Parathyroid adenoma (tissue), 2 donors: Measurements from ENCODE around the gene ELOVL4.

Experiments
- H2AFZ ChIP-seq: fragments of 300-600 bp; sonication (generic); one replicate; pipeline ENCODE4 v1.7.0; 2017; ENCODE audit warnings: antibody characterized with exemption, mild to moderate bottlenecking
- H3K27ac ChIP-seq: fragments of 300-600 bp; sonication (generic); one replicate; pipeline ENCODE4 v1.7.0; 2017
- H3K27me3 ChIP-seq: fragments of 300-600 bp; sonication (generic); one replicate; pipeline ENCODE4 v1.7.0; 2017; ENCODE audit warnings: low read length; ENCODE audit not compliant: control insufficient read depth, insufficient read depth
- H3K36me3 ChIP-seq: fragments of 300-600 bp; sonication (generic); one replicate; pipeline ENCODE4 v1.7.0; 2017; ENCODE audit warnings: low read length; ENCODE audit not compliant: control insufficient read depth, insufficient read depth
- H3K4me1 ChIP-seq: fragments of 300-600 bp; sonication (generic); one replicate; pipeline ENCODE4 v1.7.0; 2017; ENCODE audit warnings: control low read depth
- H3K4me2 ChIP-seq: fragments of 300-600 bp; sonication (generic); one replicate; pipeline ENCODE4 v1.7.0; 2017; ENCODE audit warnings: low read length
- H3K4me3 ChIP-seq: fragments of 300-600 bp; sonication (generic); one replicate; pipeline ENCODE4 v1.7.0; 2017; ENCODE audit warnings: low read depth, low read length
- H3K79me2 ChIP-seq: fragments of 300-600 bp; sonication (generic); one replicate; pipeline ENCODE4 v1.7.0; 2017; ENCODE audit warnings: control low read depth
- H3K9ac ChIP-seq: fragments of 300-600 bp; sonication (generic); one replicate; pipeline ENCODE4 v1.7.0; 2017; ENCODE audit warnings: mild to moderate bottlenecking
- H3K9me3 ChIP-seq: fragments of 300-600 bp; sonication (generic); one replicate; pipeline ENCODE4 v1.7.0; 2017; ENCODE audit warnings: low read length; ENCODE audit not compliant: control insufficient read depth
- CTCF ChIP-seq: fragments of 300-600 bp; sonication (generic); IDR thresholded peaks from one replicate; pipeline ENCODE4 v1.7.0; 2017; ENCODE audit warnings: antibody characterized with exemption, mild to moderate bottlenecking
- donor health status: primary hyperparathyroidism.

The ELOVL4 gene

DNA sequence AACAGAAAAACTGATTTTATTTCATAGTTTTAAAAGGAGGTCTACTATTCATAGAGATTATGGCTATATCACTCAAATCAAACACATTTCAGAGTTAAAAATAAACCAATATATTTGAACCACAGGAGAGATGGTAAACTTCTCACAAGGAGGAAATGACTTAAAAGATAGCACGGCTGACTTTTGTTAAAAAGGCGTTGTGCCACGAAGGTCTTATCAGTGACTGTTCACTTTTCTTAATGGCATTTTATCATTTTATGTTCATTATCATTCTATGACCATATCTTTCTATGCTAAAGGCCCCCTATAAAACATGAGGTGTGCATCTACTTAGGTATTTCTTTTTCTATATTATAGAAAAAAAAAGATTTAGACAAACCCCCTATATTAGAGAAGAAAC, 19.6 kb downstream of the ELOVL4 start:
- Histone ChIP-seq H3K4me3 (no peak overlapping the region), H3K4me2 (no peak overlapping the region), H3K4me1 (no peaks in the 10 kb centered on the region), H2AFZ (no peak overlapping the region), H3K9me3 (no peaks in the 10 kb centered on the region), H3K9ac (no peak overlapping the region), H3K36me3 (no peaks in the 10 kb centered on the region), H3K27me3 (no peaks in the 10 kb centered on the region), H3K27ac (no peak overlapping the region), H3K79me2 (peaks cover 3% of the 10 kb centered on the region)
- TF ChIP-seq CTCF: no peak

GRCh38 chr6:79923270-79923669, 24.1 kb downstream of the ELOVL4 start:
- Histone ChIP-seq H3K27me3 (no peaks in the 10 kb centered on the region), H3K9me3 (no peaks in the 10 kb centered on the region), H3K27ac (no peak overlapping the region), H3K4me2 (no peak overlapping the region), H2AFZ (no peak overlapping the region), H3K36me3 (no peaks in the 10 kb centered on the region), H3K9ac (no peak overlapping the region), H3K79me2 (no peaks in the 10 kb centered on the region), H3K4me1 (no peaks in the 10 kb centered on the region), H3K4me3 (no peak overlapping the region)
- TF ChIP-seq CTCF: no peak

DNA sequence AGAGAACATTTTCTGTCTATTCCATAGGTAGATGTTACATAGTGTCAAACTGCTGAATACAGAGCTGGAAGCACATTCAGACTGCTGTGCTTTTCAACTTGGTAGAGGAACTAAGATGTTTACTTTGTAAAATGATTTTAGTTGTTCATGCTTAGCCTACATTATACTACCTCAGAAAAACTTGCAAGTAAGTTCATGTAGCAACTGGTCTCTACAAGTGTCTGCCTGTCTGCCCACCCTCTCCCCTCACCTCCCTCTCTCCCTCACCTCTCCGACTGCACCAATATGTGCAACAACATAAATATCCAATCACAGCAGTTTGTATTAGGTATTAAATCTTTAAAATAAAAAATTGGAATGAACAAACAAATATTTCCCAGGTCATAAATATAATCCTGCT, 25.3 kb downstream of the ELOVL4 start:
- Histone ChIP-seq H3K27ac (no peak overlapping the region), H3K36me3 (no peaks in the 10 kb centered on the region), H3K79me2 (no peaks in the 10 kb centered on the region), H3K4me1 (no peaks in the 10 kb centered on the region), H3K27me3 (no peaks in the 10 kb centered on the region), H3K9me3 (no peaks in the 10 kb centered on the region), H3K9ac (no peak overlapping the region), H3K4me3 (no peak overlapping the region), H2AFZ (no peak overlapping the region), H3K4me2 (no peak overlapping the region)
- TF ChIP-seq CTCF: no peak

DNA sequence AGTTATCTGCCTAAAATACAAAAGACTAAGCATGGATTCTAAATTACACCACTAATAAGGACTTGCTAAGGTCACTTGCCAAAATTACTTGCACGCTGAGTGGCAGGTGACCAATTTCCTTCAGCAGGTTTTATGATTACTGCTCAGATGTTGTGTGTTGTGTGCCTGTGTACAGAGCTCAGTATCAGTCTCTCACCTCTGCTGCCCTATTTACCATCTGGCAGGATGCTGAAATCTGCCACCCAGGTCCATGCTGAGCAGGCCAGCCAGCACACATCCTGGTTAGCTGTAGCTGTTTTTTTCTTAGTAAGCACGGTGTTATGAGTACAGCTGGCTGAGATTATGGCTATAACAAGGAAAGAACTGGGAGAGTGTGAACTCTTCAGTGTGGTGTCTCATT, 34.0 kb downstream of the ELOVL4 start:
- TF ChIP-seq CTCF: no peak

GRCh38 chr6:79911992-79912391, 35.4 kb downstream of the ELOVL4 start:
- H3K79me2 ChIP-seq: no peaks in the 10 kb centered on the region
- H3K9ac ChIP-seq: no peak overlapping the region
- H2AFZ ChIP-seq: no peak overlapping the region
- H3K36me3 ChIP-seq: no peaks in the 10 kb centered on the region
- H3K27me3 ChIP-seq: no peaks in the 10 kb centered on the region
- no peak for TF ChIP-seq CTCF
- no peak overlapping the region for H3K4me2 ChIP-seq
- H3K9me3 ChIP-seq: no peaks in the 10 kb centered on the region
- H3K27ac ChIP-seq: no peak overlapping the region
- no peaks in the 10 kb centered on the region for H3K4me1 ChIP-seq
- H3K4me3 ChIP-seq: no peak overlapping the region

More for the DNA sequence above, 34.0 kb downstream of the ELOVL4 start:
- Histone ChIP-seq H3K79me2 (no peaks in the 10 kb centered on the region), H2AFZ (no peak overlapping the region), H3K4me3 (no peak overlapping the region), H3K36me3 (no peaks in the 10 kb centered on the region), H3K9ac (no peak overlapping the region), H3K27me3 (no peaks in the 10 kb centered on the region), H3K4me1 (no peaks in the 10 kb centered on the region), H3K9me3 (no peaks in the 10 kb centered on the region), H3K4me2 (no peak overlapping the region), H3K27ac (no peak overlapping the region)
